HG02840 (cell line): ENCODE results near the gene GVQW3.
"Not testable (repeated sequence)": the region's sequence is repeated elsewhere in the genome, so short reads cannot be mapped to it uniquely, and the experiment has no call there.

Experiments
- ATAC-seq: cut with Tn5 transposase; IDR thresholded peaks from one replicate; pipeline ENCODE4 v1.9.1; 2021; ENCODE audit warnings: mild to moderate bottlenecking, moderate library complexity, moderate number of reproducible peaks; ENCODE audit not compliant: unreplicated experiment, low FRiP score

Gene GVQW3

DNA sequence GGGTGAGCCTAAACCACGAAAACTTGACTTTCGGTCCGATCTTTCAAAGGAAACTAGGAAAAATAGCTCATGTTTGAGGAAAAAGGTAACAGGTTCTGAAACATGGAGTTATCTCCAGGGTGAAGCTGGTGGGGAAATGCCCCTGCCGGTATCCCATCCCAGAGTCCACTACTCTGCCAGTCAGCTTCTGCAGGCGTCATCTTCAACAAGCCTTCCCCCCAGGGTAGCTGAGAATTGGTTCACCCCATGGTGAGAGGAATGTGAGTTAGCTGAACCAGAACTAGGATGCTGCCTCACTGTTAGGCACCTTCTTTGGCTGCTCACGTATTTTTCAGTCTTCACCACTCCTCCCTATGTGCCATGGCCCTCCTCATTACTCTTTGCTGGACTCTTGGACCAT is 1.1 kb downstream of the GVQW3 start:
- ATAC-seq, result no peak

DNA sequence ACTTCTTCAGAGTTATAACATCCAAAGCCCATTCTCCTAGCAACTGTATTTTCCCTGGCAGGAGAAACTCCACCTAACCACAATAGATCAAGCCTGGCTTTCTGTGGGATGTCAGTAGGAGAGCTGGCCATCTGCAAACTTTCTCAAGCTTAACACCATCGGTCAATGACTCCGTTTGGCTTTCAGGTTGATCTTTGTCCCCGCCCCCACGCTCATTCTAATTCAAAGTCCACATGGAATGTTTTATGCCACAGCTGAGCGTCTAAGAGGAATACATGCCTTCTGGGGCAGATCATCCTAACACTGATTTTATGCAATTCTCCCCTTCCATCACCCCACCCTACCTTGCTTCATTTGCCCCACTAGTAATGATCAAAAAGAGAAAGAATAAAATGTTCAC is 4.8 kb downstream of the GVQW3 start:
- no peak for ATAC-seq

DNA sequence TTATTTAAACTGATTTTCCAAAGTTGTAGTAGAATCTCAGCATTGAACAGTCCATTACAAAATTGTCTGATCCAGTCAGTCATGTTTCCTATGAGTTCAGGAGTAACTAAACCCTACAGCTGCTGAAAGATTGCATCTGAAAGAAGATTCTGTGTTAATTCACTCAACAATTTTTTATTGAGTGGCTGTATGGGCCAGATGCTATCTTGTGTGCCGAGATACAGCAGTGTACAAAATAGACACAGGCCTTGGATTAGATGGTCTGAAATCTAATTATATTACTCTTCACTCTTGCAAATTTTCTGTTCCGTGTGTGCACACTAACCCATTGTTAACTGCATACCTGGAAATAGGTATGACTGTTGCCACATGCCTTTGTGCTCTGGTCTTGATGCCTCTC is 7.3 kb downstream of the GVQW3 start:
- ATAC-seq, result no peak

- ATAC-seq, result no peak
Measured at GRCh38 chr11:76391021-76391420, 9.9 kb downstream of the GVQW3 start.

- ATAC-seq, result no peak
Measured at GRCh38 chr11:76391811-76392475, 10.8 kb downstream of the GVQW3 start.

- ATAC-seq, result no peak
Measured at GRCh38 chr11:76392870-76393269, 11.7 kb downstream of the GVQW3 start.

- ATAC-seq, result no peak
Measured at GRCh38 chr11:76394411-76394810, 13.3 kb downstream of the GVQW3 start.

- no peak for ATAC-seq
Measured at GRCh38 chr11:76395296-76395695, 14.2 kb downstream of the GVQW3 start.

DNA sequence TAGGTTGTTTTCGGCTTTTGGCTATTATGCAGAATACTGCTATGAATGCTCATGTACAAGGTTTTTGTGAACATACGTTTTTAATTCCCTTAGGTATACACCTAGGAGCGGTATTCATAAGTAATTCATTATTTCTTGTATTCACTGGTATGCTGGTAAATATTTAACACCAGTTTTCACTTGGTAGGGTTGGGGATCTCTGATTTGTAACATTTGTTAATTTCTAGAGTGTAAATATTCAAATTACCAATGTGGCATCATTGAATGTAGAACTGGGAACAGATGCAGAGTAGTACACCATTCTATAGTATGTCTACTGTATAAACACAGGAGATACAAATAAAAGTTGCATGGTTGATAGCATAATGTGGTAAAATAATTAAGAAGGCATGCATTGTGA is 16.3 kb downstream of the GVQW3 start:
- ATAC-seq, result no peak

- no peak for ATAC-seq
Measured at GRCh38 chr11:76400967-76401366, 19.8 kb downstream of the GVQW3 start.

DNA sequence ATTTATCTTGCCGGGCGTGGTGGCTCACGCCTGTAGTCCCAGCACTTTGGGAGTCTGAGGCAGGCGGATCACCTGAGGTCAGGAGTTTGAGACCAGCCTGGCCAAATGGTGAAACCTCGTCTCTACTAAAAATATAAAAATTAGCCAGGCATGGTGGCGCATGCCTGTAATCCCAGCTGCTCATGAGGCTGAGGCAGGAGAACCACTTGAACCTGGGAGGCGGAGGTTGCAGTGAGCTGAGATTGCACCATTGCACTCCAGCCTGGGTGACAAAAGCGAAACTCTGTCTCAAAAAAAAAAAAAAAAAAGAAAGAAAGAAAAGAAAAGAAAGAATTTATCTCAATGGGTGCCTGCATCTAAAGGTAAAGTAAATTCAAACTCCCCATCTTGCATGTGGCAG is 20.4 kb downstream of the GVQW3 start:
- not testable (repeated sequence) for ATAC-seq

DNA sequence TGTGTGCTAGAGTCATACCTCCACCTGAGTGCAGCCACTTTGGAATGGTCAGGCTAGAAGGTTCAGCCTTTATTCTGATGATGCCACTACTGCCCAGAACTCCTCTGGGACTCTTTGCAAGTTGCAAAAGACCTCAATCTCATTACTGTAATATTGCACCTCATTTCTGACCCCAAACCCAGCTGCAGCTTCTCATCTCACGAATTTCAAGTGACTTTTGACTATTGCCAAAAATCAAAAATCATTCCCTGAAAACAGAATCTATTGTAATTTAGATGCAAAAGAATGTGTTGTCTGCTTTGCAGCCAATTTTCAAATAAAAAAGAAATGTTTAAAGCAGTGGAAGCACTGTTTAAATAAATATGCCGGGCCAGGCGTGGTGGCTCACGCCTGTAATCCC is 25.2 kb downstream of the GVQW3 start:
- no peak for ATAC-seq

DNA sequence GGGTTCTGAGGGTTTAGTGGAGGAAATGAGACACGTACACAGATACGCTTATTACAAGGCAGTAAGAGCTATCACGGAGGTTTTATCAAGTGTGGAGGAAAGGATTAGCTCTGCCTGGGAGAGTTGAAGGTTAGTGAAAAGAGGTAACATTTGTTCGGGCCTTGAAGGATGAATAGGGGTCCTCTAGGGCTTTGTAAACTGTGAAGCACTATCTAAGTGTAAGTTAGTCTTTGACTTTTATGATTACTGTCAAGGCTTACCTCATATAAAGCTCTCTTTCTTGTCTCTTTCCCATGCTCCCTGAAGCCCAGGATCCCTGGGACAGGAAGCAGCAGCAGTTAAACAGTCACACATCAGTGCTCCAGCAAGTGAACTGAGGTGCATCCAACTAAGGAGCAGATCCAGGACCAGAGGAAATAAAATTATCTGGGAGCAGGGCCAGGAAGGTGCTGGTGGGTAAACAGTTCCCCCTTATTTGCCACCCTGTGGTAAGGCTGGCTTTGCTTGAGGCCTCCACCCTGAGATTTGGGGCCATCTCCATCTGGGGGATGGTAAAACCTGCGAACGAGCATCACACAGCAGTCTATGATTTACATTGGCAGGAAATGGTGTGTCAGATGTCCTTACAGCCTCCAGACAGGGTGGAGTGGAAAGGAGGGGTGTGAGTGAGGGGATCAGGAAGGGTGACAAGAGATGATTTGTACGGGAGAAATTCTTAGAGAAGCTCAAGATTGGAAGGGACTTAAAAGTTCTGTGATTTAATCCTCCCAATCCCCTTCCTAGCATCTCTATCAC is 27.2 kb downstream of the GVQW3 start:
- ATAC-seq, result no peak

DNA sequence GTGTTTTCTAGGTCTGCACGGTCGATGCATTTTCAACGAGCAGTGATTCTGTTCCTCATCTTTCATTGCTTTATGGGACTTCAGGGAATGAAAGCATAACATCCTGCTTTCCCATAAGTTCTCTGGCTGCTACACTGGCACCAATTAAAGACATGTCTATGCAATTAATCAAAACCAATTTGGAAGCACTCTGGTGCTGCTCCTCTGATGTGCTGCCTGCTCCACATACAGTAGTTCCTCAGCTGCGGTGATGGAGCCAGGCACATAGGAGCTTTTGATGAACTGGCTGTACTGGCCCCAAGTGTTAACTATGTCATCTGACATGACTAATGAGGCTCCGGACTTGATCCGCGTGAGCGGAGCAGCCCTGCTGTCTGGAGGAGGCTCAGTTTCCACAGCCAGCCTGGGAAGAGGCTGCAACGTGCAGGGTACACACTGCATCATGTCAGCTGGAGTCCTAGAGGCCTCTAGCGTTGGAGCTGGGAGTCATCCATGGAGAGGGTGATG is 29.8 kb downstream of the GVQW3 start:
- ATAC-seq, result no peak

DNA sequence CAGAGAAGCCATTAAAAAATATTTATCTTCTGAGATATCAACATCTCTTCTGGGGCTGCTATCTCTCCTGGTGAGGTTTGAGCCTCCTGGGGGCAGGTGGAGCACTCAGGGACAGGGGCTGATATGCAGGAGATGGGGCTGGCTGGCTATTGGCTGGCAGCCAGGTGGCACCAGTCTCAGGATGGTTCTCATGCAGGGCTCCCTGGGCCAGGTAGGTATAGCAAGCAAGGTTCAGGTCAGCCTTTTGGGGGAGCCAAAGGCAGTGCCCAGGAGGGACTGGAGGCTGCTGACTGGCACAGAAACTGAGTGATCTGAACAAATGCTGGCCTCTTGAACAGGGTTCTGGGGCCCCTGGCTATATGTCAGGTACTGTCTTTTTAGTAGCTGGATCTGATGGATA is 34.0 kb downstream of the GVQW3 start:
- ATAC-seq, result no peak

- ATAC-seq, result no peak
Measured at GRCh38 chr11:76419896-76420295, 38.8 kb downstream of the GVQW3 start.

DNA sequence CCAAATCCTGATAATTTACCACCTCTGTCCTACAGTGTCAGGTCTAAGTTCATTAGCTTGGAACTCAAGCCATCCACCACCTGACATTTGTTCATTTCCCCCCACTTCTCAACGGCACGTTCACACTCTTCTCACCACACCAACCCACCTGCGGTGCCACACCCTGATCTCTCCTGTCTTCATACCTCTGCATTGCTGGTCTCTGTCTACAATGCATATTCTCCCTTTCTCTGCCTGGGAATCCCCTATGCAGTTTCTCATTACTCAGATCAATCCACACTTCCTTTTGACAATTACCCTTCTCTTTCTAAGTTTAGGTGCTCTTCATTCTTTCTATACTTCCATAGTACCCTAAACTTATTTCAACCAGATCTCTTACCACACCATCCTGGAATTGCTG is 43.3 kb downstream of the GVQW3 start:
- no peak for ATAC-seq

DNA sequence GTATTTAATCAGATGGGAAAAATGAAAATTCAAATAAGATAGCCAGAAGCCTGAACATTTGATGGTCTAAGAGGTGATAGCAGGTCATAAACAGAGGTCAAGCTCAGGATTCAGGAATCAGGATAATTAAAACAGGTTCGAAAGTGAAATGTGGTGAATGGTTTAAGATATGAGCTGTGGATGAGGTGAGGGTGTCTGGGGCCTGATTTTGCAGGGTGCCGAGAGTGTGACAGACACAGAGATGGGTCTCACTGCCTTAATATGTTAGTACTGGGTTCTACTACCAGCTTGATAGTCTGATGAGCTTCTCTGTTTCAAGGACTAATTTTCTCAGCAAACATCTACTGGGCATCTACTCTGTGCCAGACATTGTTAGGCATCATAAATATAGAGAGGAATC is 43.8 kb downstream of the GVQW3 start:
- ATAC-seq, result no peak

DNA sequence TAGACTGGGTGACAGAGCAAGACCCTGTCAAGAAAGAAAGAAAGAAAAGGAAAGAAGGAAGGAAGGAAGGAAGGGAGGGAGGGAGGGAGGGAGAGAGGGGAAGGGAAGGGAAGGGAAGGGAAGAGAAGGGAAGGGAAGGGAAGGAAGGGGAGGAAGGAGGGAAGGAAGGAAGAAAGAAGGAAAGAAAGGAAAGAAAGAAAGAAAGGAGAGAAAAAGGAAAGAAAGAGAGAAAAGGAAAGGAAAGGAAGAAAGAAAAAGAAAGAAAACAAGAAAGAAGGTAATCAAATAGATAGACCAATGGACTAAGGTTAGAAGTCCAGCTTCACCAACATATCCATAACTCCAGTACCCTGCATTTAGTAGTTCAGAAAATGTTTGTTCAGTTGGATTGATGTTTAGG is 45.5 kb downstream of the GVQW3 start:
- no peak for ATAC-seq

GRCh38 chr11:76436020-76436419 is 54.9 kb downstream of the GVQW3 start:
- ATAC-seq, result no peak

DNA sequence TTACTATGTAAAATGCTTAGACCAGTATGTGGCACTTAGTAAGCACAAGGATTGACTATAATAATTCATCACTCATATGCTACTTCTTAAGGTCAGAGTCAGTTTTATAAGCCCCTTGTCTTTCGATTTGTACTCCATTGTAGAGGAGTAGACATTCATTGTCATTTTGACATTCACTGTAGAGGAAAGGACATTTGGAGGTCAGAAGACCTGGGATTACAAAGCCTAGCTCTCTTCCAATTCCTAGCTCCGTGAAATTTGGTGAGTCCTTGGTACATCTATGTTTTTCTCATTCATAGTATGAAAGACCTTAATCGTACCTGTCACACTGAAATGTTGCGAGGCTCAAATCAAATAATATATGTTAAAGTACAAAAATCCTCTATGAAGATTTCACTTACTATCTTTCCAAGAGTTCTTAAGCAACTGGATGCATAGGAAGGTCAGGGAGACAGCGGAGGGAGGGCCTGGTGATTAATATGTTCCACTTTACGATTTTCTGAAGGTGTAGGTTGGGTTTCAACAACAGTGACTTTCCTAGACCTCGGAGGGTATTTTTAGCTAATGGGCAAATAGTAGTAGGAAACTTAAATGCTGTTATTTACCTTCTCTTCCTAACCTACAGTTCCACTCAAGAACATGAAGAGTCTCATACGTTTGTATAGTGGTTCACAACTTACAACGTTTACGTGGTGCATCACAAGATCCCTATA is 62.3 kb downstream of the GVQW3 start:
- ATAC-seq, result no peak

DNA sequence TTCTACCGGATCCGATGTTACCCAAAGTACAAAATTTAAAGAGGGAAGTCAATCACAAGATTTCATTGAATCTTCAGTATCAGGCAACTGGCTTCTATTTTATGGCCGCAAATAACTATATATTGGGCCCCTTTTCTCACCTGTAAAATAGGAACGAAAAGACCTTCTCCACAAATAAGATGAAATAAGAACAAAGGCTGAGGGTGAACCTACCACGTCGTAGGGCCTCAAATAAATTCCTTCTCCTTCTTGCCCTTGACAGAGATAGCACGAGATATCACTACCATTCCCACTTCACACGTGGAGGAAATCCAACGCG is 62.9 kb downstream of the GVQW3 start:
- no peak for ATAC-seq
